ENCODE results near the gene ENPP3. TPM values are rescaled to one million over a fixed set of nuclear protein-coding genes. Genes with fewer than 3 reads are reported as not detected.

Gene ENPP3
- polyA plus RNA-seq, 1 of the 3 experiments (the other 2 are of a cell fraction), result not detected

- TF ChIP-seq FOSL2 (IDR thresholded peaks at IDR 0.05; ENCODE audit: borderline replicate concordance, low read depth), result no peak
- TF ChIP-seq PBX3 (IDR thresholded peaks at IDR 0.05), result no peak
- TF ChIP-seq FOXM1 (IDR thresholded peaks at IDR 0.05; ENCODE audit: low read depth), result no peak
- TF ChIP-seq NRF1 (IDR thresholded peaks at IDR 0.05; ENCODE audit: low read depth, low read length), result no peak
- TF ChIP-seq ZBTB33 (IDR thresholded peaks at IDR 0.05; ENCODE audit: borderline replicate concordance, low read depth), result no peak
- TF ChIP-seq CTCF (IDR thresholded peaks at IDR 0.05), result no peak
- no peak for TF ChIP-seq TEAD4 (IDR thresholded peaks at IDR 0.05; ENCODE audit: borderline replicate concordance, insufficient read depth)
- TF ChIP-seq ELF1 (IDR thresholded peaks at IDR 0.05), result no peak
- TF ChIP-seq REST (IDR thresholded peaks at IDR 0.05; ENCODE audit: low read depth, low read length), result no peak
- TF ChIP-seq SIN3A (IDR thresholded peaks at IDR 0.05; ENCODE audit: borderline replicate concordance, low read depth, low read length), result no peak
- Histone ChIP-seq H3K9me3 (no peaks in the 10 kb centered on the region), H3K36me3 (replicated peaks in 1 of 2; ENCODE audit: control insufficient read depth in 1 of 2, insufficient read depth in 2 of 2, low read length in 1 of 2) (no peaks in the 10 kb centered on the region), H3K27me3 (ENCODE audit: insufficient read depth) (no peaks in the 10 kb centered on the region), H3K4me3 (ENCODE audit: low read depth in 2 of 2, low read length in 1 of 2) (no peak overlapping the region), H2AFZ (ENCODE audit: low read depth) (no peak overlapping the region), H3K79me2 (ENCODE audit: insufficient read depth) (no peaks in the 10 kb centered on the region), H3K4me2 (no peak overlapping the region), H3K9ac (no peak overlapping the region), H3F3A (replicated peaks; ENCODE audit: insufficient read depth) (no peaks in the 10 kb centered on the region), H3K27ac (ENCODE audit: low read depth in 2 of 2, low read length in 1 of 2) (no peak overlapping the region), H4K20me1 (ENCODE audit: insufficient read depth) (no peaks in the 10 kb centered on the region), H3K9me2 (no peaks in the 10 kb centered on the region), H3K4me1 (ENCODE audit: control insufficient read depth in 1 of 2, insufficient read depth in 2 of 2, low read depth in 1 of 2, low read length in 1 of 2) (no peaks in the 10 kb centered on the region)
- no peak for DNase-seq
- ChIA-PET POLR2A (no interaction called here), CTCF (no interaction called here)
These were observed 9.2 kb downstream of the ENPP3 start for GRCh38 chr6:131646249-131646670.
